Measurements from ENCODE around the gene COL8A2.

COL8A2 gene

GRCh38 chr1:36095760-36096405 is 29.1 kb downstream of the COL8A2 start:
- no peak overlapping the region for H3K9ac ChIP-seq (ENCODE audit: low read length)
- H3K79me2 ChIP-seq (ENCODE audit: insufficient read depth, low read length): no peaks in the 10 kb centered on the region
- no peak overlapping the region for H3K27ac ChIP-seq (ENCODE audit: low read depth, low read length, poor library complexity, severe bottlenecking)
- H3K9me2 ChIP-seq (ENCODE audit: low read depth, low read length): no peaks in the 10 kb centered on the region
- H3K27me3 ChIP-seq (ENCODE audit: insufficient read depth, low read length): no peaks in the 10 kb centered on the region
- no peaks in the 10 kb centered on the region for H4K20me1 ChIP-seq (ENCODE audit: insufficient read depth, low read length)
- no peaks in the 10 kb centered on the region for H3F3A ChIP-seq (ENCODE audit: insufficient read depth, low read length)
- H3K9me3 ChIP-seq (ENCODE audit: low read length): no peaks in the 10 kb centered on the region
- no peak overlapping the region for H3K4me3 ChIP-seq (ENCODE audit: low read depth, low read length, poor library complexity, severe bottlenecking)
- peaks cover 52% of the 10 kb centered on the region for H3K36me3 ChIP-seq (ENCODE audit: insufficient read depth, low read length)
- no peak for TF ChIP-seq CTCF (IDR thresholded peaks at IDR 0.05; ENCODE audit: low read length)
- no peak for TF ChIP-seq EZH2 (IDR thresholded peaks at IDR 0.05; ENCODE audit: borderline replicate concordance, low read length)
- peaks cover 9% of the 10 kb centered on the region for H3K4me1 ChIP-seq (ENCODE audit: insufficient read depth, low read length, severe bottlenecking)
- H3K4me2 ChIP-seq (ENCODE audit: low read length): no peak overlapping the region
- no peak overlapping the region for H2AFZ ChIP-seq (ENCODE audit: low read length)

- no peaks in the 10 kb centered on the region for H3F3A ChIP-seq (ENCODE audit: insufficient read depth, low read length)
- no peaks in the 10 kb centered on the region for H3K9me3 ChIP-seq (ENCODE audit: low read length)
- H3K9me2 ChIP-seq (ENCODE audit: low read depth, low read length): no peaks in the 10 kb centered on the region
- no peak overlapping the region for H3K27ac ChIP-seq (ENCODE audit: low read depth, low read length, poor library complexity, severe bottlenecking)
- no peaks in the 10 kb centered on the region for H4K20me1 ChIP-seq (ENCODE audit: insufficient read depth, low read length)
- H3K4me2 ChIP-seq (ENCODE audit: low read length): no peak overlapping the region
- no peak overlapping the region for H3K9ac ChIP-seq (ENCODE audit: low read length)
- no peak overlapping the region for H3K4me3 ChIP-seq (ENCODE audit: low read depth, low read length, poor library complexity, severe bottlenecking)
- H3K4me1 ChIP-seq (ENCODE audit: insufficient read depth, low read length, severe bottlenecking): peaks cover 8% of the 10 kb centered on the region
- H3K27me3 ChIP-seq (ENCODE audit: insufficient read depth, low read length): no peaks in the 10 kb centered on the region
- peaks cover 56% of the 10 kb centered on the region for H3K36me3 ChIP-seq (ENCODE audit: insufficient read depth, low read length)
- H2AFZ ChIP-seq (ENCODE audit: low read length): no peak overlapping the region
- no peak for TF ChIP-seq EZH2 (IDR thresholded peaks at IDR 0.05; ENCODE audit: borderline replicate concordance, low read length)
- TF ChIP-seq CTCF (IDR thresholded peaks at IDR 0.05; ENCODE audit: low read length): no peak
- H3K79me2 ChIP-seq (ENCODE audit: insufficient read depth, low read length): no peaks in the 10 kb centered on the region
These were observed 30.4 kb downstream of the COL8A2 start for GRCh38 chr1:36094621-36095061.

GRCh38 chr1:36093929-36094328 is 31.1 kb downstream of the COL8A2 start:
- Histone ChIP-seq H3K9me2 (ENCODE audit: low read depth, low read length) (no peaks in the 10 kb centered on the region), H3K9me3 (ENCODE audit: low read length) (no peaks in the 10 kb centered on the region), H3K4me2 (ENCODE audit: low read length) (no peak overlapping the region), H3K27me3 (ENCODE audit: insufficient read depth, low read length) (no peaks in the 10 kb centered on the region), H3K4me1 (ENCODE audit: insufficient read depth, low read length, severe bottlenecking) (peaks cover 11% of the 10 kb centered on the region), H3K4me3 (ENCODE audit: low read depth, low read length, poor library complexity, severe bottlenecking) (no peak overlapping the region), H3K9ac (ENCODE audit: low read length) (no peak overlapping the region), H2AFZ (ENCODE audit: low read length) (no peak overlapping the region), H3K36me3 (ENCODE audit: insufficient read depth, low read length) (peaks cover 56% of the 10 kb centered on the region), H3F3A (ENCODE audit: insufficient read depth, low read length) (no peaks in the 10 kb centered on the region), H3K27ac (ENCODE audit: low read depth, low read length, poor library complexity, severe bottlenecking) (no peak overlapping the region), H3K79me2 (ENCODE audit: insufficient read depth, low read length) (no peaks in the 10 kb centered on the region), H4K20me1 (ENCODE audit: insufficient read depth, low read length) (no peaks in the 10 kb centered on the region)
- TF ChIP-seq EZH2 (IDR thresholded peaks at IDR 0.05; ENCODE audit: borderline replicate concordance, low read length) (no peak), CTCF (IDR thresholded peaks at IDR 0.05; ENCODE audit: low read length) (no peak)

Data from OCI-LY1 (cell line).